Endometrium (tissue), 2 donors: ENCODE measurements around the gene ZEB2.

Experiments
- FAIRE-seq: peaks from 2 replicates; lab custom pipeline; 2012; peaks lifted over from hg19 to GRCh38; lab: Jason Lieb, UNC
- donor health status: control.
- donor health status: control.

The ZEB2 gene

DNA sequence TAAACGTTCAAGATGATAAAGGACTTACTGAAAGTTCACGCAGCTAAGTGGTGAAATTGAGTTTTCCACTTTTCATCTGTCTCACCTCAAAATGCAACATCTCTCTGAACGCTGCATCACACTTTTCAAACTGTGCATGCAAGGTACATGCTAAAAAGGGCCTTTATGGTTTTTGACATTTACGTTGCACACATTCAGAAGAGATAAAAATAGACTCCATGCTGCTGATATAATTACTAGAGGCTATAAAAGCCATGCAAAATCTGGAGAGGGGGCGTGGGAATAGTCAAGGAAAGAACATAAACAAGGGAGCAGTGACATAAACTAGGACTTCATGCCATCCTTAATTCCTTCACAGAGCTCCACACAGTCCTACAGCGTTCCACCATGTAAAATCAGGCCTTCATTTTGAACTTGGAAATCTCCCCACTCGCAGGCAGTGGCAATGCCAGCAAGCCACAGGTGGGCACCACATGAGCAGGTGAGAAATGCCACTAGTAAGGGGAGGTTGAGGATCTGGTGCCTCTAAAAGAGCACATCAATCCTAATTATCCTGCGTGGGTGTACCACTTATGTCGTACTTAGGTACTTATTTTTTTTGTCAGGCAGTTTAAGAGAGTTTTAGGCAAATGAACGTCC, 71.4 kb downstream of the ZEB2 start:
- FAIRE-seq = no peak

- FAIRE-seq = no peak
Observed at GRCh38 chr2:144447535-144447934, 72.4 kb downstream of the ZEB2 start.

DNA sequence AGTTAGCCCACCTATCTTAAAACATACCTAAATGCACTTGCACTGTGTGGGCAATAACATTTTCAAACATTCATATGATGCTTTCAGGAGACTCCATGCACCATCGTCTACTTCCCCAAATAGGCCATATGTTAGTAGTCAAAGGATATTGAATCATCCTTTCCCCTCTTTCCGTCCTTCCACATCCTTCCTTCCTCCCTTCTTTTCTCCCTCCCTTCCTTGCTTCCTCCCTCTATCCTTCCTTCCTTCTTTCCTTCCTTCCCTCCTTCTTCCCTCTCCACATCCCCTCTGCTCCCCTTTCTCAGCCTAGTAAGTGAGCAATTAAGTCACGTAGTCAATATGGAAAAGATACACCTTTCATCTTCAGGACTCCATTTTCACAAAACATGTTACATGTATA, 73.8 kb downstream of the ZEB2 start:
- FAIRE-seq = no peak

GRCh38 chr2:144445196-144445595, 74.7 kb downstream of the ZEB2 start:
- no peak for FAIRE-seq

DNA sequence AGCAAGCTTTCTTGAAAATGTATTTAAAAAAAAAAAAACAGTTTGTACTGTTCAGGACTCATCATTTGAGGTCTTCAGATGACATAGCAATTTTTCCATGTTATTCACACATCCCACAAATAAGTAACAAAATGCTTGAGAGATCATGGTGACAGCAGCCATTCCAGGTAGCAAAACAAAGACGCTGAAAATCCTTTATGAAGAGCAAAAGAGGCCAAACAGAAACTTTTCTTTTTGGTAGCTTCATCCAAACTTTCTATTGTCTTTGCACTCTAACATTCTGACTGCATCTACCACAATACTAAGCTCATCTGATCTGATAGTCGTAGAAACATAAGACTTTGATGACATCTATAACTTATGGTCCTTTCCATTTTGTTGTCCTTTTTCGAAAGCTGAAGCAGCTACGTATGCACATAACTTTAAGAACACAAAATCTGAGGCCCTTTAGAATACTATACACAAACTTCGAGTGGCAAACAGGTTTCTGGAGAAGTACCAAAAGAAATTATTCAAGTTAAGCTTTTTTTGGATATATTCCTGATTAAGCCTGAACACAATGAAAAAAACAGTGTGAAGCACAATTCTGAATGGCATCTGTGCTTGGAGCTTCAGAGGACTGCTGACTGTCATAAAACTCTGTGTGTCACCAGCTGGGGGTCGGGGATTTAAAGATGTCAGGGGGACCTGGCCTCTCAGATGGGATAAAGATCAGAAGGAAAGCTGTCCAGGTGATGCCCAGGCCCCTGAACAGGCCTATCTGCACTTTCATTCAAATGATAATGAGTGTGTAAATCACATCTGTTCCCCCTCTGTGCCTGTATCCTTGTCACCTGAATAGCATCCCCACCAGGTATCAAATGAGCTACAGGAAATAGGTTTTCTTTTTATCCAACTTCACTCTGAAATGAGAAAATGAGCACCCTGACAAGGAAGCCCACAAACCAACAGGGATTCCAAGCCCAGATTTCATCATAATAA, 75.8 kb downstream of the ZEB2 start:
- FAIRE-seq = no peak

DNA sequence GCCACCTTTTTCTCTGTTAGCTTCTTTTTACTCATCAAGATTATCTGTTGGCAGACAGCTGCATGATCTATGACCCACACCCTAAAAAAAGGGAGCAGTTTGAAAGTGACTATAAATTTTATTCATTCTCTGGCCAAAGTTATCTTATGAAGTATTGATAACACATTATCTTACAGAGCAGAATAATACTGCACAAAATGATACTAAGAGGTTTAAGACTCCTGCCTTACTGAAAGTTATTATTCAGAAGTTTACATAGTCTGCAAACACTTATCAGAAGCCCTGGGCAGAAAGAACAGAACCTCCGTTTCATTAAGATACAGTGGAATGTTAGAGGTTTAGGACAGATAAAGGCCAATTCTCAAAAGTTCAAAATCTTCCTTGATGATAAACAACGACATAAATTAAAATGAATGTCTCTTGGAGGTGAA, 78.2 kb downstream of the ZEB2 start:
- FAIRE-seq = no peak

GRCh38 chr2:144439993-144440392, 79.9 kb downstream of the ZEB2 start:
- FAIRE-seq = no peak

DNA sequence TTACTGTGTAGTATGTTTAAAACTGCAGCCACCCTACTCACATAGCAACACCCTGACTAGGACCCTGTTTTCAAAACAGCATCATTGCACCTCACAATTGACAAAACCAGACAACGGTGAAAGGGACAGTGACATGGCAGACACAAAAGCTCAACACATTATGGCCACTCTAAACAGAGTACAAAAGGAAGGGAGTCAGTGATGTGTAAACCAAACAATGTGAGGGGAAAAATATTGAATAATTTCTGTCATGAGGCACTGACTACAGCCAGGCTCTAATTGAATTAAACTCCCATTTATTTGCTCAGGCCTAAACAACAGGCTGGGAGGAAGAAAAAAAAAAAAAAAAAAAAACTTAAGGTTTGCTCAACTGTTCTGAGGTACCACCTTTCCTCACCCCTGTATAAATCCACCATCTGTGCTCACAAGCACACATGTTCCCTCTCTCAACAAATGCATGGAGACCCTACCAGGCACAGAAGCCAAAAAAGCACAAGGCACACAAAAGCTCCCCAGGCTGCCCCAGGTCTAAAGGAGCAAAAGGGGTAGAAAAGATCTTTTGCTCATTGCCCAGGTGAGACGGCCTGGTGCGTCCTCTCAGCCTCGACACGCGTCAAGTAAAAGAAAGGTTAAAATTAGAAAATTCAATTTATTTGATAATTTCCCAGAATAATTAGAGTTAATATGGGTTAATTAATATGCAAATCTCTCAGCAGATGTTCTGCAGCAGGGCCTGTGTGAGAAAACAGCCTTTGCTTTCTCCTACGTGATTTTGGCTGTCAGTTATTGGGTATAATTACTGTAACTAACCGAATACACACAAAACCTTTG, 80.9 kb downstream of the ZEB2 start:
- FAIRE-seq = no peak

DNA sequence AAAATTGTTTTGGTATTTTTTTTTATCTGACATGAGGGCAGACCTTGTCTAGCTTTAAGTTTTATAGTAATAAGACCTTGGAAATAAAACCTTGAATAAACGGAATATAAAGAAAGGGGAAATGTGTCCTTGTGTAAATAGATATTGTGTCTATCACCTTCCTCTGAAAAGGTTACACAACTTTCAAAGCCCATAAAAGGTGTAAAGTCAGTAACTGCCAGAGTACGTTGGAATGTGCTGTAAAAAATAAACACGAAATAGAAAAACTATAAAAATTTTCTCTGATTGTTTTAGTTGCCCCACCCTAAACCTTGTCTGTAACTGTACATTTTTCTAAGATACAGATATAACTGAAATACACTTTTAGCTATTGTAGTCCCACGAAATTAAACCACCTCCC, 82.3 kb downstream of the ZEB2 start:
- peak; percentile 87 for FAIRE-seq

GRCh38 chr2:144434425-144435222, 85.3 kb downstream of the ZEB2 start:
- no peak for FAIRE-seq

DNA sequence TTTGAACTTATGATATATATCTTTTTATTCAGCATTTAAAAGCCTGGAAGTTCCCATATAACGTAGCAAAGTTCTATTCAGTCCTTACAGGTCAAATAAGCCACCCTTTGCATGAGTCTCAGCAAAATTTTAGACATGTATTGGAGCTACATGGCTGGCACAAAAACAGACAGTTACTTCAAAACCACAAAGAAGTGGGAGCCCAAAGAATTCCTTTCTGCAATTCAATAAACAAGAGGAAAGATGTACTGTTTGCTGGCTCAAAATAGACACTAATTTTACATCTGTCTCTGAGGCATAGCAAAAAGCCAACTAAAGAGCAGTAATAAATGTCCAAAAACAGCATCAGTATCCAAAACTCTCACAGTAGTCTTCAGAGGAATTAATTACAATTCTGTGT, 87.0 kb downstream of the ZEB2 start:
- FAIRE-seq = no peak

GRCh38 chr2:144431998-144432397, 87.9 kb downstream of the ZEB2 start:
- no peak for FAIRE-seq

GRCh38 chr2:144431392-144431783, 88.5 kb downstream of the ZEB2 start:
- FAIRE-seq = no peak

DNA sequence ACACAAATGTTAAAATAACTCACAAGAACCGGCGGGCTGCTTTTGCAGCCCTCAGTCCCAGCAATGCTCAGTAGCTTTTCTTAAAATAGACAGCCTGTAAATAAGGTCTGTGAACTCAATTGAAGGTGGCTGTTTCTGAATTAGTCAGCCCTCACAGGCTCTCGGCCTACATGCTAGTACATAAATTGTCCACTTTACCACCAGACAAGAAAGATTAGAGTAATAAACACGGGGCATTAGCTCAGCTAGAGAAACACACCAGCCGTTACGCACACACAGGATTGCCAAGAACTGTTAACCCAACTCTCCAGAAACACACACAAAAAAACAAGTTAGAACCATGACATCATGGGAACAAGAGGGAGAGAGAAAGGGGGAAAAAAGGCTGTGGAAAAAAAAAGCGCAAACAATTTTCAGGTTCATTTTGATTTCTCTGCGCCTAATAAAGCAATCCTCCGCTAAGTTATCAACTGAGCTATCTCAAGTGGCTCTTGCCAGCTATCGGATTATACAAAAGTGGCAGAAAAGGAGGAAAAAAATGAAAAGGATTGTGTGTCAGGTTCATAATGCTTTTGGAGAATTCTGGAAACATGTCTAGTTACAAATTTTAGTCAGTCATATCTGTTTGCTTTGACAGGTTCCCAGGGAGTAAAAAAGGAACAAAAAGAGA, 89.1 kb downstream of the ZEB2 start:
- no peak for FAIRE-seq

GRCh38 chr2:144429396-144430112, 90.4 kb downstream of the ZEB2 start:
- no peak for FAIRE-seq

GRCh38 chr2:144426981-144427479, 92.9 kb downstream of the ZEB2 start:
- no peak for FAIRE-seq

DNA sequence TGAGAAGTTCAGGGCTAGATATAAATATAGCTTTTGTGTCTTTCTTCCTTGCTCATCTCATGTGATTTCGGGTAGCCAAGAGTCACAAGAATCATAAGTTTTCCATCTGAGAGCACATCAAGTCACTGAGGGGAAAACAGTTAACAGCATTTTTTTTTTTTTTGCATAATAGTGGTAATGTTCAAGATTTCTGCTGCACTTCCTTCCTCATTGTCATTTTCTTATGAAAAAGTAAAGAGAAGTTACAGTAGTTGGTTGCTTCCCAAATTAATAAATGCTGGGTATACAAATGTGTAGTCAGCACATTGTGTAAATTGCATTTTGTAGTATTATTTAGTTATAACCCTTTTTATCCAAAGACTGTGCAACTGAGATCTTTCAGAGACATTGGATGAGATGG, 93.6 kb downstream of the ZEB2 start:
- FAIRE-seq = no peak

DNA sequence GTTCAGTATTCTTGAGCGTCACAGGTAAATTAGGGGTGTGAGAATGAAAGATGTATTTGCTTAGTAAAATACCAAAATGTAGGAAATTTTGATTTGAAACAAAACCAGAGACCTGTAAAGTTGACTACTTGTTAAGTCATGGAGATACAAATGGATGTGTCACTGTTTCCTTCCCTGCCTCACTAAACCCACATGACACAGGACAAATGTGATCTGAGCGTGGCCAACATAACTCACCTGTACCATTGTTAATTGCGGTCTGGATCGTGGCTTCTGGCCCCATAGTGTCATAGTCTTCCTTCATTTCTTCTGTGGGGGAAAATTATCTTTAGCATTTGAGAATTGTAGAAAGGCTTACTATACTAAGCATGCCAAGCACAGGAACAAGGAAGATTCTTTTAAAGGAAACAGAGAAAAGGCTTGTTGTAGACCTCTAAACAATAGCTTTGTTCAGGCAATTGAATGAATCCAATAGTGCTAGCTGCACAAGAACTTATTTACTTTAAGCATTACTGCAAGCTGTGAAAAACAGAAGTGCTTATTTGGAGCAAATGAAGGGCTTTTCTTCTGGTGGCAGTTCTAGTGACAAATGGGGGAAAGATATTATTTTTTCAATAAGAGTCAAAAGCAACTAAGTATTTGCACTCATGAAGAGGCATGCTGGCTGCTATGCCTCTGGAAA, 95.2 kb downstream of the ZEB2 start:
- no peak for FAIRE-seq

DNA sequence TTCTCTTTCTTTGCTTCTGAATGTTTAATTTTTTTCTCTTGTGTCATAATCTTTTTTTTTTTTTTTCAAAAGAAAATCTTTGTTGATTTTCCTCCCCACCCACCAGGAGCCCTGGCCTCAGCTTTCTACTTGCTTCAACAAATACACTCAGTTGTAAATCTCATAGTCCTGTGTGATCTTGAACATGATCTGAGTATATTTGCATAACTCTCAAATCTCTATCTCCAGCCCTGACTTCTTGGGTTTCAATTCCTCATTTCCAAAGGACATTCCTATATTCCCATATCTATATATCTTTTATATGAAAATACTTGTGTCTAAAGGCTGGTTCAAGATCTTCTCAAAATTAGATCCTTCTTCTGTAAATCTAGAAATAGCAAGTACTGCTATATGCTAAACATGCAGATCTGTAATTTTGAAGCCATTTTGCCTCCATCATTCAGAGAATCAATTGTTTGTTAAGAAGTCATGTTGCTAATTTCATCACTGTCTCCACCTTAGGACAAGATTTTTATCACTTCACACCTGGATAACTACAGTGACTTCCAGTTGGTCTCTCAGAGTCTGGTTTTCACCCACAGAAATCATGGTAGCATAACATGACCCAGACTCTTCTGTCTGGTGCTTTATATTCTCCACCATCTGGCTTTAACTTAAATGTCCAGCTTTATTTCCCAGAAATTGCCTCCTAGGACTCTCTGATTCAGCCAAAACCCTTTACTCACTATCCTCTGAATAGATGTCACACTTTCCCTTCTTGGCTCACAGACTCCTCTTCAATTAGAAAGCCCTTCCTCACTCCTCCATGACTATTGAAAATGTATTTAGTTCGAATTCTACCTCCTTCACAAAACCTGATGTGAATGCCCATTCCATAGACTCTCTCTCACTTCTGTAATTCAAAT, 98.1 kb downstream of the ZEB2 start:
- FAIRE-seq = no peak
